ENCODE data around the gene TMEM232. TPM values are rescaled to one million over a fixed set of nuclear protein-coding genes. Genes with fewer than 3 reads are reported as not detected.
A peak's percentile ranks its signal among the peaks of the same experiment; 100 is the strongest.

Gene TMEM232
- total RNA-seq, 4 donors from 2014 or later, result 1.2 to 3.8 (median 2.0) TPM

GRCh38 chr5:110751902-110752762 lies 25.7 kb upstream of the TMEM232 start:
- intact Hi-C loops (cut with DNase I), result no loop called here
- peaks cover under 1 to 79% (median 39%) of the 10 kb centered on the region in 4 donors for H3K36me3 ChIP-seq
- no peaks in the 10 kb centered on the region for H3K4me1 ChIP-seq
- H3K4me3 ChIP-seq, result no peak overlapping the region
- no peaks in the 10 kb centered on the region for H3K27me3 ChIP-seq
- H3K27ac ChIP-seq (replicated peaks in 1 of 4), result no peak overlapping the region
- DNase-seq (ENCODE audit: extremely low spot score), result no peak
- H3K9me3 ChIP-seq, result no peaks in the 10 kb centered on the region
- no peak for TF ChIP-seq POLR2AphosphoS5 (IDR thresholded peaks at IDR 0.05)
- no peak for TF ChIP-seq POLR2A (IDR thresholded peaks at IDR 0.05; ENCODE audit: low read depth)
- TF ChIP-seq, protein P1, sequence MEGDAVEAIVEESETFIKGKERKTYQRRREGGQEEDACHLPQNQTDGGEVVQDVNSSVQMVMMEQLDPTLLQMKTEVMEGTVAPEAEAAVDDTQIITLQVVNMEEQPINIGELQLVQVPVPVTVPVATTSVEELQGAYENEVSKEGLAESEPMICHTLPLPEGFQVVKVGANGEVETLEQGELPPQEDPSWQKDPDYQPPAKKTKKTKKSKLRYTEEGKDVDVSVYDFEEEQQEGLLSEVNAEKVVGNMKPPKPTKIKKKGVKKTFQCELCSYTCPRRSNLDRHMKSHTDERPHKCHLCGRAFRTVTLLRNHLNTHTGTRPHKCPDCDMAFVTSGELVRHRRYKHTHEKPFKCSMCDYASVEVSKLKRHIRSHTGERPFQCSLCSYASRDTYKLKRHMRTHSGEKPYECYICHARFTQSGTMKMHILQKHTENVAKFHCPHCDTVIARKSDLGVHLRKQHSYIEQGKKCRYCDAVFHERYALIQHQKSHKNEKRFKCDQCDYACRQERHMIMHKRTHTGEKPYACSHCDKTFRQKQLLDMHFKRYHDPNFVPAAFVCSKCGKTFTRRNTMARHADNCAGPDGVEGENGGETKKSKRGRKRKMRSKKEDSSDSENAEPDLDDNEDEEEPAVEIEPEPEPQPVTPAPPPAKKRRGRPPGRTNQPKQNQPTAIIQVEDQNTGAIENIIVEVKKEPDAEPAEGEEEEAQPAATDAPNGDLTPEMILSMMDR (IDR thresholded peaks at IDR 0.05), result no peak
- TF ChIP-seq EP300 (IDR thresholded peaks at IDR 0.05), result no peak
- WGBS, result 59% methylated on average over 8 of the region's 8 CpGs

- Histone ChIP-seq H3K27ac (replicated peaks in 1 of 4) (peak within 1 kb of the TSS; percentile 84 to 95 (median 90)), H3K27me3 (no peaks in the 10 kb centered on the region), H3K4me3 (peak within 1 kb of the TSS; percentile 78 to 95 (median 92)), H3K9me3 (no peaks in the 10 kb centered on the region), H3K36me3 (peaks cover 0 to 5% (median 3%) of the 10 kb centered on the region in 4 donors), H3K4me1 (peaks cover 5 to 29% (median 21%) of the 10 kb centered on the region in 4 donors)
- intact Hi-C loops (cut with DNase I), result no loop called here
- peak; percentile 98 for DNase-seq (ENCODE audit: extremely low spot score)
- TF ChIP-seq POLR2AphosphoS5 (IDR thresholded peaks at IDR 0.05), result peak; percentile 82 to 84
- TF ChIP-seq EP300 (IDR thresholded peaks at IDR 0.05), result no peak
- peak; percentile 34 for TF ChIP-seq POLR2A (IDR thresholded peaks at IDR 0.05; ENCODE audit: low read depth)
- TF ChIP-seq, protein P1 (IDR thresholded peaks at IDR 0.05), result no peak
- WGBS, result under 1% methylated on average over 28 of the region's 62 CpGs
These were observed 12.6 kb upstream of the TMEM232 start, which contains the start of gene SLC25A46 for GRCh38 chr5:110738812-110739651. TSS of gene SLC25A46 (plus strand) at chr5:110739007. CDS start at chr5:110739120, 113 bp downstream.

DNA sequence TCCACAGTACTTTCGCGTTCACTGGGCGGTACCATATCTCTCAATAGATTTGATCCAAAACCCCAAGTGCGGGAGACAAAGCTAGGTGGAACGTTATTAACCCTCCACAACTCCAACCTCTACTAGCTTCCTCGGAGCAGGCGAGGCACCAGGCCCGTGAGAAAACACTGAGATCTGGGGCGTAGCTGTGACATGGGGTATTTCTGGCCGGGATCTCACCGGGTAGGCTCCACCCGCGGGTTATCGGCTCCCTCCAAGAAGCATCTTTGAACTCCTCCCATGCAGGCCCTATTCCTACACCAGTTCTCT lies 12.0 kb upstream of the TMEM232 start:
- TF ChIP-seq POLR2A (IDR thresholded peaks at IDR 0.05; ENCODE audit: low read depth), result no peak
- TF ChIP-seq, protein P1 (IDR thresholded peaks at IDR 0.05), result no peak
- no peak for TF ChIP-seq EP300 (IDR thresholded peaks at IDR 0.05)
- Histone ChIP-seq H3K4me1 (peaks cover 5 to 29% (median 21%) of the 10 kb centered on the region in 4 donors), H3K27ac (replicated peaks in 1 of 4) (peak overlapping the region; percentile 84 to 95 (median 90)), H3K4me3 (peak overlapping the region; percentile 78 to 95 (median 92)), H3K36me3 (peaks cover 0 to 2% (median 0%) of the 10 kb centered on the region in 4 donors), H3K27me3 (no peaks in the 10 kb centered on the region), H3K9me3 (no peaks in the 10 kb centered on the region)
- 0% methylated on average over 7 of the region's 14 CpGs for WGBS
- DNase-seq (ENCODE audit: extremely low spot score), result no peak
- intact Hi-C loops (cut with DNase I), result no loop called here

DNA sequence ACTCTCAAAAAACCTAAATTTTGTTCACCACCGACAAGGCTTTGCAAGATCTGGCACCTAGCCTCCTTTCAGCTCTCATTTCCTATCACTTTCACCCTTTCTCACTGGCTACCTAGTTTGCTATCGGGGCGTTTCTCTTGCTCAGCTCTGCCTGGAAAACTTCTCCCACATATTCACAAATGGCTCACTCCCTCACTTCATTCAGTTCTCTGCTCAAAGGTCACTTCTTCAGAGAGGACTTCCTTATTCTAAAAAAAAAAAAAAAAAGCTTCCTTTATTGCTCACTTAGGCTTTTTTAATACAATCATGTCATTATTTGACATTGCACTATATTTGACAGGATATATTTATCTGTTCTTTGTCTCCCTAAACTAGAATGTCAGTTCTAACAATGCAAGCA lies 10.3 kb upstream of the TMEM232 start:
- H3K4me1 ChIP-seq, result peaks cover 5 to 29% (median 21%) of the 10 kb centered on the region in 4 donors
- TF ChIP-seq POLR2AphosphoS5 (IDR thresholded peaks at IDR 0.05), result no peak
- no peak for TF ChIP-seq EP300 (IDR thresholded peaks at IDR 0.05)
- TF ChIP-seq, protein P1 (IDR thresholded peaks at IDR 0.05), result no peak
- no peak for TF ChIP-seq POLR2A (IDR thresholded peaks at IDR 0.05; ENCODE audit: low read depth)
- WGBS, result 73% methylated on average over 3 of the region's 3 CpGs
- H3K36me3 ChIP-seq, result no peaks in the 10 kb centered on the region
- no peak overlapping the region for H3K4me3 ChIP-seq
- no peaks in the 10 kb centered on the region for H3K27me3 ChIP-seq
- DNase-seq (ENCODE audit: extremely low spot score), result no peak
- H3K27ac ChIP-seq (replicated peaks in 1 of 4), result no peak overlapping the region
- intact Hi-C loops (cut with DNase I), result no loop called here
- H3K9me3 ChIP-seq, result no peaks in the 10 kb centered on the region
